Activated B cell treated with CpG ODN at 0.5 μM for 24 hours (primary cell): ENCODE results near the gene PAFAH2. TPM values are rescaled to one million over a fixed set of nuclear protein-coding genes. Genes with fewer than 3 reads are reported as not detected.

Experiments used
- ATAC-seq: fragments of 200-7000 bp; cut with Tn5 transposase; one replicate; pipeline ENCODE4 v1.10.0; 2021; ENCODE audit warnings: low read depth, mild to moderate bottlenecking, moderate library complexity
- CTCF ChIA-PET: fragments of 350-600 bp; sonication (Branson Sonifier 250); formaldehyde crosslinking; loops from one replicate; lab custom pipeline; 2021; ENCODE audit warnings: antibody characterized with exemption; lab: Charles Lee
- POLR2A ChIA-PET: fragments of 350-600 bp; sonication (Branson Sonifier 250); formaldehyde crosslinking; loops from one replicate; lab custom pipeline; 2021; ENCODE audit warnings: antibody characterized with exemption; lab: Charles Lee
- DNase-seq: peaks from one replicate; pipeline ENCODE4 v3.0.0; 2022
- H3K27ac Mint-ChIP-seq: one replicate; pipeline ENCODE4 v1.8.0; 2020; ENCODE audit warnings: mixed read lengths
- H3K27me3 Mint-ChIP-seq: one replicate; pipeline ENCODE4 v1.8.0; 2021; ENCODE audit warnings: mixed read lengths
- H3K36me3 Mint-ChIP-seq: one replicate; pipeline ENCODE4 v1.8.0; 2021; ENCODE audit warnings: low read depth, mixed read lengths
- H3K4me1 Mint-ChIP-seq: one replicate; pipeline ENCODE4 v1.8.0; 2021; ENCODE audit warnings: mixed read lengths
- H3K4me3 Mint-ChIP-seq: one replicate; pipeline ENCODE4 v1.8.0; 2020; ENCODE audit warnings: mild to moderate bottlenecking, mixed read lengths
- H3K9me3 Mint-ChIP-seq: one replicate; pipeline ENCODE4 v1.8.0; 2020; ENCODE audit warnings: mixed read lengths
- intact Hi-C: fragments of 100-400 bp; cut with micrococcal nuclease; formaldehyde crosslinking; loops from one replicate; pipeline ENCODE4 v1.15.1; 2024
- total RNA-seq: library from RNA; stranded (reverse); gene quantifications from 2 replicates; pipeline ENCODE4 v1.2.3, GENCODE V29; 2022
- TF ChIP-seq, protein P1 (sequence below): fragments of 200-600 bp; IDR thresholded peaks from one replicate; pipeline ENCODE4 v1.8.0; 2022; ENCODE audit warnings: antibody characterized with exemption, mild to moderate bottlenecking

The PAFAH2 gene
- total RNA-seq, 1 donor from 2014 or later = 5.4 TPM

DNA sequence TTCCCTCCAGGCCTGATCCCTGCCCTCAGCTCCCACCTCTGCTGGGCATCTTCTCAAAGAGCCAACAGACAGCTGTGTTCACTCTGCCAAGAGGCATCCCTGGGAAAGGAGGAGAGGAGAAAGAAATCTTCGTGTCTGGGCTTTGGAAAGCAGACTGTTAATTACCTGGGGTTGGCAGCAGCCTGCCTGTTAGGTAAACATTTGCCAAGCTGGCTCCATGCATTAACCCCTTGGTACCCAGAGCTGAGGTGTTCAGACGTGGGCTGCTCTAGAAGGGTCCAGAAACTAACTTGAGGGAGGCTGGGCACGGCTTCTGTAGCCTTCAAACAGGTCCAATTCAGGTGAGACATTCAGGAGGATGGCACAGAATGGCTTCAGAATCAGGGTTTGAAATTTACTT, 15.0 kb upstream of the PAFAH2 start:
- TF ChIP-seq, protein P1, sequence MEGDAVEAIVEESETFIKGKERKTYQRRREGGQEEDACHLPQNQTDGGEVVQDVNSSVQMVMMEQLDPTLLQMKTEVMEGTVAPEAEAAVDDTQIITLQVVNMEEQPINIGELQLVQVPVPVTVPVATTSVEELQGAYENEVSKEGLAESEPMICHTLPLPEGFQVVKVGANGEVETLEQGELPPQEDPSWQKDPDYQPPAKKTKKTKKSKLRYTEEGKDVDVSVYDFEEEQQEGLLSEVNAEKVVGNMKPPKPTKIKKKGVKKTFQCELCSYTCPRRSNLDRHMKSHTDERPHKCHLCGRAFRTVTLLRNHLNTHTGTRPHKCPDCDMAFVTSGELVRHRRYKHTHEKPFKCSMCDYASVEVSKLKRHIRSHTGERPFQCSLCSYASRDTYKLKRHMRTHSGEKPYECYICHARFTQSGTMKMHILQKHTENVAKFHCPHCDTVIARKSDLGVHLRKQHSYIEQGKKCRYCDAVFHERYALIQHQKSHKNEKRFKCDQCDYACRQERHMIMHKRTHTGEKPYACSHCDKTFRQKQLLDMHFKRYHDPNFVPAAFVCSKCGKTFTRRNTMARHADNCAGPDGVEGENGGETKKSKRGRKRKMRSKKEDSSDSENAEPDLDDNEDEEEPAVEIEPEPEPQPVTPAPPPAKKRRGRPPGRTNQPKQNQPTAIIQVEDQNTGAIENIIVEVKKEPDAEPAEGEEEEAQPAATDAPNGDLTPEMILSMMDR = no peak
- DNase-seq (no peak), ATAC-seq (no peak)
- peaks cover 4% of the 10 kb centered on the region for H3K27me3 Mint-ChIP-seq
- no peak overlapping the region for H3K4me3 Mint-ChIP-seq
- H3K36me3 Mint-ChIP-seq = no peaks in the 10 kb centered on the region
- POLR2A ChIA-PET = no interaction called here
- CTCF ChIA-PET = no interaction called here
- no peaks in the 10 kb centered on the region for H3K4me1 Mint-ChIP-seq
- intact Hi-C loops = no loop called here
- no peaks in the 10 kb centered on the region for H3K9me3 Mint-ChIP-seq
- no peak overlapping the region for H3K27ac Mint-ChIP-seq

DNA sequence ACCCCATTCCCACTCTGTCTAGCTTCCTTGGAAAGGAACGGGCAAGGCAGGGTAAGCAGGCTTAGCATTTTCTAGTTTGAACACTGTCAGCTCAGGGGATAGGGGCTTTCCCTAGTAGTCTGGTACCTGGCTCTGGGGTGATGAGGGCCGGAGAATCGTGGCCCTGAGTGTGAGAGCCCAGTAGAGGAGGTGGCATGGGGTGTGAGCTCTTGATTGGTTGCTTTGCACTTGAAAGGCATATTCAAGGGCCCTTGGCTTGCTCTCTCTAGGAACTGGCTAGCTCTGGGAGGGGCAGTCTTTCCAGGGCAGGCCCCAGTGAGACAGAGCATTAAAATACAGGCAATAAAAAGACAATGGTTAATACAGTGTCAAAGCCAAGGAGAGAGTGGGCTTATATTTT, 13.0 kb upstream of the PAFAH2 start:
- Mint-ChIP-seq H3K27ac (no peak overlapping the region), H3K4me1 (no peaks in the 10 kb centered on the region), H3K9me3 (no peaks in the 10 kb centered on the region), H3K36me3 (no peaks in the 10 kb centered on the region), H3K4me3 (no peak overlapping the region), H3K27me3 (peaks cover 8% of the 10 kb centered on the region)
- ChIA-PET POLR2A (no interaction called here), CTCF (interaction anchor here (1.0 to 2.2 kb wide), 2 partner anchors 24 to 115 kb away, joined by 3 to 11 read pairs; no protein-coding TSS in a partner anchor)
- TF ChIP-seq, protein P1 = no peak
- ATAC-seq (no peak), DNase-seq (no peak)
- intact Hi-C loops = no loop called here

DNA sequence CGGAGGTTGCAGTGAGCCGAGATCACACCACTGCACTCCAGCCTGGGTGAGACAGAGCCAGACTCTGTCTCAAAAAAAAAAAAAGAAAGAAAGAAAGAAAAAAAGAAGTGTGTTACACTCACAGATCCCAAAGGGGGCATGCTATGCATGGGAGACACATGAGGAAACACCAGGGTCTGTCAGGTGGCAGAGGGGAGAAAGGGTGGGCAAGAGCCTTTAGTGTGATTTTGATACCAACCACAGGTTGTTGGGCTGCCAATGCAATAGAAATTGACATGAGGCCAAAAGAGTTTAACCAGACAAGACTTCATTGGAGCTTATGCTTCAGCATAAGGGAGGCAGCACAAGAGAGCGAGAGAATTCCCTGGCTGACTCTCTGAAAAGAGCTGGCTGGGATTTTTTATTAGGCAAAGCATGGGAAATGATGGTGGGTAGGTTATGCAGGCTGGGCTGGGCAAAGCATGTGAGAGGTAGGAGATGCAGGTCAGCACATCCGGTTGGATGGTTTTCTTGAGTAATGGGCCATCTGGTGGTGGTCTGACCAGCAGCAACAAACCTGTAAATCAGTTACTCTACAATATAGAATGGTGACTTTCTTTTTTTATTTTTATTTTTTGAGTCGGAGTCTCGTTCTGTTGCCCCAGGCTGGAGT, 12.1 kb upstream of the PAFAH2 start:
- ATAC-seq (no peak), DNase-seq (no peak)
- H3K4me3 Mint-ChIP-seq = no peak overlapping the region
- ChIA-PET POLR2A (interaction anchor here (0.7 kb wide), 2 partner anchors 38 to 180 kb away, joined by 4 to 5 read pairs; no protein-coding TSS in a partner anchor), CTCF (interaction anchor here (1.0 to 2.2 kb wide), 2 partner anchors 25 to 114 kb away, joined by 3 to 11 read pairs; no protein-coding TSS in a partner anchor)
- H3K27me3 Mint-ChIP-seq = peaks cover 9% of the 10 kb centered on the region
- H3K36me3 Mint-ChIP-seq = no peaks in the 10 kb centered on the region
- no peaks in the 10 kb centered on the region for H3K4me1 Mint-ChIP-seq
- TF ChIP-seq, protein P1 = no peak
- H3K9me3 Mint-ChIP-seq = no peaks in the 10 kb centered on the region
- intact Hi-C loops = no loop called here
- no peak overlapping the region for H3K27ac Mint-ChIP-seq

DNA sequence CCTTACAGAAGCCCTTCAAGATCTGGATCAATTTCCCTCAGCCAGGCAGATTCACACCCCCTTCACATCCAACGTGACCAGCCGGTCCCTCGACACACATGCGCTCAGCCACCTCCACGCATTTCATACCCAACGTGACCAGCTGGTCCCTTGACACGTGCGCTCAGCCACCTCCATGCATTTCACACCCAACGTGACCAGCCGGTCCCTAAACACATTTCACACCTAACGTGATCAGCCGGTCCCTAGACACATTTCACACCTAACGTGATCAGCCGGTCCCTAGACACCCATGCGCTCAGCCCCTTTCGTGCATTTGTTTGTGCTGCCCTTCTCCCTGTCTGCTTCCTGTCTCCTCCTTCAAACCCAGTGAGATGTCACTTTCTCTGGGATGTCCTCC, 8.8 kb upstream of the PAFAH2 start:
- Mint-ChIP-seq H3K36me3 (no peaks in the 10 kb centered on the region), H3K27ac (no peak overlapping the region), H3K4me3 (no peak overlapping the region), H3K27me3 (peaks cover 11% of the 10 kb centered on the region), H3K9me3 (no peaks in the 10 kb centered on the region), H3K4me1 (no peaks in the 10 kb centered on the region)
- TF ChIP-seq, protein P1 = no peak
- intact Hi-C loops = no loop called here
- ATAC-seq (no peak), DNase-seq (no peak)
- ChIA-PET POLR2A (no interaction called here), CTCF (no interaction called here)

DNA sequence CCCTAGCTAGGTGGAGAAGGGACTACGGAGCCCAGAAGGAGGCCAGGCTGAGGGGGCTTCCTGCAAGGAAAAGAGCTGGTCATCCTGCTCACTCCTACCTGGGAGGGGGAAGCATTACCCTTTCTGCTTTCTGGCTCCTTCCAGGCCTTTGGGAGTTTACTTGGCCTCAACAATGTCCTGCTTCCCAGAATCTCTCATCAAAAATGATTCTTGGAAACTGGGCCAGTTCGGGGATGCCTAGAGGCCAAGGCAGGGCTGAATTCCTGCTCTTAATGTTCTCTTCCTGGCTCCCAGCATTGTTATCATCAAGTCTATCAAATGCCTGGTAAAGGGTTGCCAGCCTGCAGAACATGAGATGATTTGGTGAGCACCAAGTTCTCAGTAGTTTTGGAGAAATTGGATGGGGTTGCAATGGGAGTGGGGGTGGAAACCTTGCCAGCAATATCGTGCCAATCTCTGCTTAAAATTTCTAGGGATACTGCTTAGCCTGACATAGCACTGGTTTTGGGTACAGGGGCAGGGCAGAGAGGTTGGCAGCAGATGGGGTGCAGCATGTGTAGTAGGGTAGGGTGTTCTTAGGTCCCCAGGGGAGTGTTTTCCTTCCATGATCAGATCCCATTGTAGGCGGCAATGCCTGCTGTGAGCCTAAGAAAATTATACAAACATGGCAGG, 7.7 kb upstream of the PAFAH2 start:
- peaks cover 11% of the 10 kb centered on the region for H3K27me3 Mint-ChIP-seq
- TF ChIP-seq, protein P1 = no peak
- no peak overlapping the region for H3K4me3 Mint-ChIP-seq
- no peak for ATAC-seq
- no peaks in the 10 kb centered on the region for H3K9me3 Mint-ChIP-seq
- H3K4me1 Mint-ChIP-seq = no peaks in the 10 kb centered on the region
- H3K36me3 Mint-ChIP-seq = no peaks in the 10 kb centered on the region
- DNase-seq = no peak
- H3K27ac Mint-ChIP-seq = no peak overlapping the region
- intact Hi-C loops = no loop called here
- CTCF ChIA-PET = no interaction called here
- POLR2A ChIA-PET = no interaction called here
